Fibroblast of the conjunctiva (primary cell): ENCODE measurements around the gene APEH.

Experiments
- DNase-seq: peaks from one replicate; pipeline ENCODE4 v3.0.0-alpha.2; 2010; ENCODE audit warnings: low read depth

The APEH gene

DNA sequence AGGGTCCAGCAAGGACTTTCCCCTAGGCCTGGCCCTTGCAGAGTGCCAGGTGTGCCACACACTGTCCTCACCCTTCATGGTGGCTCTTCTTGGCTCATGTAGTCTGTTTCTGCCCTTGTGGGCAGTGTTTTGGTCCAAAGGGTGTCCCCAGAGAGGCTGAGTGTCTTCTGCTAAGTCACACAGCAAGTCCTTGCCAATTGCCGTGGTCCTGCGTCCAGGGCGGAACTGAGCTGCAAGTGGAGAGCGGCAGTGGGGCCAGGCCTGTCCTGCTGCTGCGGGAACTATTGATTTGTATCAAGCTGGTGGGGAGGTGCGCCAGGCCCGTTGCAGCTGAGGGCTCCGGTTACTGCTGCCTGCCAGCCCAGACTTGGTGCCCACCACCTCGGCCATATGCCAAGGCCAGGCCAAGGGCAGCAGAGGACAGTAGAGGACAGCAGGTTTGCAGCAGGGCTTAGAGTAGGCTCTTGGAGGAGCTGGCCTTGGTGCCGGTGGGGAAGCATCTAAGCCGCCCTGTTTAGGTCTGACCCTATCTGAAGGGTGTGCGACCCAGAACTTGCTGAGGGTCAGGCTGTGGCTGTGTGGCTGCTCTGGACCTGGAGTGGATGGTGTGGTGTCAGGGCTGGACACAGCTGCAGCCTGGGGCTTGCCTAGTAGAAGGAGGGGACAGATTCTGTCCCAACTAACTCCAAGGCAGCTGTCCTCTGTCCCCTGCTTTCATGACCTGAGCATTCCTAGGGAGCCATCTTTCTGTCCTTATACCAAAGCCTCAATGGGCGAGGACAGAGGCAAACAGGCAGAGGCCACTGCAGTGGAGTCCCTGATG, 40.8 kb downstream of the APEH start:
- DNase-seq, result no peak

DNA sequence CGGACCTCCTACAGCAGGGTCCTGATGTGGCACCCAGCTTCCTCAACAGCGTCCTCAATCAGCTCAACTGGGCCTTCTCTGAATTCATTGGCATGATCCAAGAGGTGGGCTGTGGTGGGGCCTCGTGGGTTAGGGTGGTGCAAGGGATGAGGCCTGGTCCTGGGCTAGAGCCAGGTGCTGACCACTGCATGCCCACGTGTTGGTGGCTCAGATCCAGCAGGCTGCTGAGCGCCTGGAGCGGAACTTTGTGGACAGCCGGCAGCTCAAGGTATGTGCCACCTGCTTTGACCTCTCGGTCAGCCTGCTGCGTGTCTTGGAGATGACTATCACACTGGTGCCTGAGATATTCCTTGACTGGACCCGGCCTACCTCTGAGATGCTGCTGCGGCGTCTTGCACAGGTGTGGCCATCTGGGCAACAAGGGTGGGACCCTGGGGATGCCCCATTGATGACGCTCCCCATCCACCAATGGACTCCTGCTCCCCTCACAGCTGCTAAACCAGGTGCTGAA, 41.5 kb downstream of the APEH start:
- DNase-seq, result no peak

DNA sequence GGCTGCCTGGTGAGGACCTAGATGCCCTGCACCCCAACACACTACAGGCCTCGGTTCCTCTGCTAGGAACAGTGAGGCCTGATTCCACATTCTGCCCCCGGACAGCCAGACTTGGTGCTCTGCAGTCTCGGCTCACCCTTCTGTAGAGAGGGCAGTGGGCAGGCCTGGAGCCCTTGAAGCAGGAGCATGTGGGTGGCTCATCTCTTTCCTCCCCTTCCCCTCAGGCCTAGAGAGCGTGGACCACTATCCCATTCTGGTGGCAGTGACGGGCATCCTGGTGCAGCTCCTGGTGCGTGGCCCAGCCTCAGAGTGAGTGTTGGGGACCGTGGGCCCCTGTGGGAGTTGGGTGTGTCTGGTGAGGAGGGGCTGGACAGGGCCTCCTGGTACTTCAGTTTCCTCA, 42.0 kb downstream of the APEH start:
- no peak for DNase-seq

DNA sequence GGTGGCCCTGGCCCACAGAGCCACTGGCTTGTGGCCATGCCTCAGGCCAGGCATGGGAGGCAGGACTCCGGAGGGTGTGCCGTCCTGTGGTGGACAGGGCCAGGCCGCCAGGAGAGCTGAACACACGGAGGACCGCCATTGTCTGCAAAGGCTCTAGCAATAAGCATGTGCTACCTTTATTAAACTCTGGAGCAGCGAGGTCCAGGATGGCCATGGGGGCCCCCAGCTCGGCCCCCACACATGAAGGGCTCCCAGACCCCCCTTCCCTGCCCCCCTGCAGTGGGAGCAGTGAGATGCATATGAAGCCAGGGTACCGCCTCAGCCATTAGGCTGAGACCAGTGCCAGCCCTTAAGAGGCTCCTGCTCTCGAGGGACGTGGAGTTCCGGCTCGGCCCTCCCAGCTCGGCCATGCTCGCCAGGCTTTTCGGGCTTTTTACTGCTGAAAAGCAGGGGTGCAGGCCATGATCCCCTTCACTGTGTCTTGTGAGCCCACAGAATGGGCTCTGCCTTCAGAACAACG, 42.6 kb downstream of the APEH start:
- no peak for DNase-seq

DNA sequence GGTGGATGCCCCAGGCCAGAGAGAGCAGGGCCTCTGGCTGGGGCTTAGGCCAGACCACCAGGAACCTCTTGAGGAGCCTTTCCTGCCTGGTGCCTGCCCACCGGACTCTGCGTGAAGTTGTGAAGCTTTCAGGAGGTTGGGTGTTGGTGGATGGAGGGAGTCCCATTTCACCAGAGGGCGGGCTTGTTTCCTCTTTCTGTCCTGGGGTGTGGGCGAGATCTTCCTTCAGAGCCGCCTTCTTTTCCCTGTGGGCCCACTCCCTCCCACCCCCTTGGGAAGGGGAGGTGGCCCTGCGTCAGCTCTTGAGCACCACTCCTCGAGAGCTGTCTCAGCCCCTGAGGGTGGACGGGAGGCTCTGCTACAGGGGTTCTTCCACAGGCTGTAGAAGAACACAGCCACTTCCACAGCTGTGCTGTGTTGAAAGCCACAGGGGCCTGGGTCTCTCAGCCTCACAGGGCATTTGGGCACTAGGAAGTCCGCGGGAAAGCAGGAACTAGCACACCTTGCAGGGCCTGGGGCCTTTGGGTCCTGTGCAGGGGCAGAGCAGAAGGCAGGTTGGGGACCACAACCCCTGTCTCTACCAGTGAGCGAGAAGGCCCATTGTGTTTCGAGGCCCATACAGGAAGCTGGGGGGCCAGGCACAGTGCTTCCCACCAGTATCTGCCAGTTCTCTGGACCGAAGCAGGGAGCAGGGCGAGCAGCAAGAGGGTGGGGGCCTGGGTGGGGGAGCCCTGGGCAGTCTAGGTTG, 43.2 kb downstream of the APEH start:
- DNase-seq, result no peak

DNA sequence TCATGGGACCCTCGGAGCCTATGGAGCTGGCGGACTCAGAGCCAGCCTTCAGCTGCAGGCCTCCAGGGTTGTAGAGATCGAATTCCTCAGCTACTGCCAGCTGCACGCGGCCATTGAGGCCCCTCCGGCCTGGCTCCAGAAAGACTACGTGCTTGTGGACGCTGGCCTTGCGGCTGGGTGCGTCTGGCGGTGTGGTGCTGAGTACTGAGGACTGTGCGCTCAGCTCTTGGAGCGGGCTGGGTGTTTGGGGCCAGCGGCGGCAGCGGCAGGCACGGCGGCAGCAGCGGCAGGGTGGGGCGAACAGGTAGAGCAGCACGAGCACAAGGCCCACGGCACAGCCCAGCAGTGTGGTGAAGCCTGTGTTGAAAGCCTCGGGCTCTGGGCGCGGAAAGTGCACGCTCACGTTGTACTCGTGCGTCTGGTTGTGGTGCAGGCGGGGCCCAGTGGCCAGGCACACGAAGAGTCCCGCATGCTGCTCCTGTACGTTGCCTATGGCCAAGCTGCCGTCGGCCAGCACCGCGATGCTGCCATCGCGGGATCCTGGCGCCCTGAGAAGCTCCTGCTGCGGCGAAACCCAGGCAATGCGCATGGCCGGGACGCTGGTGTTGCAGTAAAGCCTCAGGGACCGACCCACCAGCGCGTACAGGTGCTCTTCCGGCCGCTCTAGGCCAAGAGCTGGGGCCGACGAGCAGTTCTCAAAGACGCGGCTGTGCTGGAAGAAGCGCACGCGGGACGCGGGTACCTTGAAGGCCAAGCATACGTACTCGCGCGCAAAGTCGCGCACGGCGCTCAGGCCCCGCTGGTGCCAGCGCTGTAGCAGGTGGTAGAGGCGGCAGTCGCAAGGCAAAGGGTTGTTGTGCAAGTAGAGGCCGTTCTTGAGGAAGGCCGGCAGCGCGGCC, 44.1 kb downstream of the APEH start:
- DNase-seq, result no peak

DNA sequence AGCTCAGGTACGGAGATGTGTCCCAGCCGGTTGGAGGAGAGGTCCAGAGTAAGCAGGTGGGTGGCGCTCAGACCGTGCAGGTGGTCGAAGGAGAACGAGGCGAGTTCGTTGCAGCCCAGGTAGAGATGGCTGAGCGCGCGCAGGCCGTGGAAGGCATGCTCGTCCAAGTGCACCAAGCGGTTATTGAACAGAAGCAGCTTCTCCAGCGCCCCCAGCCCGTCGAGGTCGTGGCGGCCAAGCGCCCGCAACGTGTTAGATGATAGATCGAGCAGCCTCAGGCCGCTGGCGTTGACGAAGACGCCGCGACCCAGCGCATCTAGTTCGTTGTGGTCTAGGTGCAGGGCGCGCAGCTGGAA, 44.7 kb downstream of the APEH start:
- no peak for DNase-seq

DNA sequence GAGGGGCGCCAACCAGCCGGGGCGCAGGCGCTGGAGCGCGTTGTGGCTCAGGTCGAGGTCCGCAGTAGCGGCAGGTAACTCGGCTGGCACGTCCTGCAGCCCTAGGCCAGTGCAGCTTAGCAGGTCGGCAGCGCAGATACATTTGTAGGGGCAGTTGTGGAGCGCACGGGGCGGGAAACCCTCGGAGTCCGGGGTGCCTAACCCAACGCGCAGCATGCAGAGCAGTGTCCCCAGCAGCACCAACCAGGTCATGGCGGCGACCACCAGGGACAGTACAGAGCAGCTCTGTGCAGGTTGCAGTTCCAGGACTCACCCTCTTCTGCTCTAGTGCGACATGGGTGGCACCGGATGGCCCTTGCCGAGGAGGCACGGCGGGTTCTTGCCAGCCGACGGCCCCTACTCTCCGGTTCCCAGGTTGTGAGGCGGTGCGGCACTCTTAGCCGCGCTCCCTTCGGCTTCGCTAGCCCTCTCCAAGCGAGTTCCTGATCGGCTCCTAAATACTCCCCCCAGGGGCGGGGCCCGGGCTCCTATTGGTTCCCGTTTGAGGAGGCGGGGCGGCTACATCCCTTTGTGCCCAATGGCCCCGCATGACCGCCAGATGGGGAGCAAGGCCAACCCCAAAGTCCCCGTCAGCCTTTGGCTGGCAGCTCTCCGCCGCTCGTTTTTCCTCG, 45.2 kb downstream of the APEH start, which contains the start of gene AMIGO3:
TSS of gene AMIGO3 (minus strand) at position 471 of the 671 bp plus-strand sequence. CDS start at position 252, 219 bp downstream.
- DNase-seq, result peak; percentile 80

DNA sequence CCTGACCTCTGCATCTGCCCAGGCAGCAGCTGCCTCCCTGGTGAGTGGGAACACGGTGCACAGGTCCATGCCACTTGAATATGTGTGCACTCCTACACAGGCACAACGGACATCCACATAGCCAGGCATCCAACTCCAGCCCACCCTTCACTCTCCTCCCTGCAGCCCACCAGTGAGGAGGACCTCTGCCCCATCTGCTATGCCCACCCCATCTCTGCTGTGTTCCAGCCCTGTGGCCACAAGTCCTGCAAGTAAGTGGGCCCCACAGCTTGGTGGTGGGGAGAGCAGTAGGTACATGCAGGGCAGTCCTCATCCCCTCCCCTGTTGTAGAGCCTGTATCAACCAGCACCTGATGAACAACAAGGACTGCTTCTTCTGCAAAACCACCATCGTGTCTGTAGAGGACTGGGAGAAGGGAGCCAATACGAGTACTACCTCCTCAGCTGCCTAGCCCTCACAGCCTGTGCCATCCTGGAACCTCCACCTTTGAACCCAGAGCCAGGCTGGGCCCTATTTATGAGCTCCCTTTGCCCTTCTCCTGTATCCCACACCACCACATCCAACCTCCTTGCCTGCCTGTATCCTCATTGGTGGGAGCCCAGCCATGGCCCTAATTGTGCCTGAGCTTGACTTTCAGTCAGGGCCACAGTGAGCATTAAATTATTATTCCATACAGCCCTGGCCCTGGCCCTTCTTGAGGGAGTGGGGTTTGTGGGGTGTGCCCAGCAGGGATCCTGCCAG, 46.9 kb downstream of the APEH start:
- no peak for DNase-seq

DNA sequence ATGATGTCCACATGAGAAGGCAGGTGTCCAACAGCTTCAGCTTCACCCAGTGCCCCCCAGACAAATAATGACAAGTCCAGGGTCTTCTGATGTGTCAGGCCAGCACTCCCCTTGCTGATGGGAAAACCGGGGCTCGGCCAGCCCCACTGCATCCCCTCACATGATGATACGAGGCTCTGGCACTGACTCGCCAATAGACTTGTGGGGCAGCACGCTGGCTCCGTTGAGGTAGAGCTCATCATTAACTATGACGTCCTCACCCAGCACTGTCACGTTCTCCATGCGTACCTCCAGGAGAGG, 47.4 kb downstream of the APEH start:
- DNase-seq, result no peak

DNA sequence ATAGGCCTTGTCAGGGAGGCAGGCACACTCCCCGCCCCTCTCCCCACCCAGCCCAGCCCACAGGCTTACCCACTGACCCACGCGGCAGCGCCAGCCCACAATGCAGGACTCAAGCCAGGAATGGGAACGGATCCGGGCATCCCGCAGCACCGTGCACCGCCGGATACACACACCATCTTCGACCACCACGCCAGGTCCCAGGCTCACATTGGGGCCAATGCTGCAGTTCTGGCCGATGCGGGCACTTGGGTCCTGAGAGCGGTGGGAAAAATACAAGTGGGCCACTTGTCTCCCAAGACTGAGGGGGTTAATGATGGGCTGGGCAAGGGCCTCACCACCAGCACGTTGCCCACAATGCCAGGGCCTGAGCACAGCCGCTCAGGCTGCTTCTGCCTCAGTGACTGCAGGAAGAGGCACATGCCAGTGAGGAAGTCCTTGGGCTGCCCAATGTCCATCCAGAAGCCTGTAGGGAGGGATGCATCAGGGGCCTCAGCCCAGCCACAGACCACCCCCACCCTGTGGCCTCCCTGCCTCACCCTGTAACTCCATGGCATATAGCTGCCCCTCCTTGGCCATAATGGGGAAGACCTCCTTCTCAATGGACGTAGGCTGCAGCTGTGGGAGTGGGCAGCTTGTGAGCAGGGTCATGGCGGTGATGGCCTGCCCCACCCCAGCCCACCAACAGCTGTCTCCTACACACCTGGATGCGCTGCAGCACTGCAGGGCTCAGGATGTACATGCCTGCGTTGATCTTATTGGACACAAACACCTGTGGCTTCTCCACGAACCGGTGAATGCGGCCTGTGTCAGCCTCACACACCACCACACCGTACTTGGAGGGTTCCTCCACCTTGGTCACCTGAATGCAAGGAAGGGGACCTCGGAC, 48.0 kb downstream of the APEH start:
- no peak for DNase-seq

DNA sequence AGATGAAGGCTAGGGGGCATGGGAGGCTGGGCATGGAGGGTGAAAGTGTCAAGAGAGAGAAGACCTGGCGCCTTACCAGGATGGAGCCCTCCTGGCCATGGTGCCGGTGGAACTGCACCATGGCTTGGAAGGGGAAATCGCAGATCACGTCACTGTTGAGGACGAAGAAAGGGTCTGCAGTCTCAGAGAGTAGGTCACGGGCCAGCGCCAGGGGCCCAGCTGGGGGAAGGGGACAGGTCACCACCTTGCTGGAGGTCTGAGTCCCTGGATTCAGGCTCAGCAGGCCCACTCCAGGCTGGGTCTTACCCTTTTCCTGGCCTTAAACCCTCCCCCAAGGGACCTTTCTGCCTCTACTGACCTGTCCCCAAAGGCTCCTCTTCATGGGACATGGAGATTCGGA, 48.7 kb downstream of the APEH start:
- no peak for DNase-seq

DNA sequence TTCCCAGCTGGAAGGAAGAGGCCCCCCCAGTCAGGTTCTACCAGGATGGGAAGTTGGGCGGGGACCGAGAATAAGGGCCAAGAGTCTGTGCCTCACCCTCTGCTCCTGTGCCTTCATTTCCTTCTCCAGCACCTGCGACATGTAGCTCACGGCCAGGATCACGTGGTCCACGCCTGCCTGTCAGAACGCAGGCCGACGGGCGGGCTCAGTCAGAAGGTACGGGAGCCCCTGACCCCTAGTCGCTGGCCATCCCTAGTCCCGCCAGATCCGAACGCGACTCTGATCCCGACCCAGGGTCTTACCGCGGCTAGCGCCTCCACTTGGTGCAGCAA, 49.1 kb downstream of the APEH start:
- DNase-seq, result no peak

DNA sequence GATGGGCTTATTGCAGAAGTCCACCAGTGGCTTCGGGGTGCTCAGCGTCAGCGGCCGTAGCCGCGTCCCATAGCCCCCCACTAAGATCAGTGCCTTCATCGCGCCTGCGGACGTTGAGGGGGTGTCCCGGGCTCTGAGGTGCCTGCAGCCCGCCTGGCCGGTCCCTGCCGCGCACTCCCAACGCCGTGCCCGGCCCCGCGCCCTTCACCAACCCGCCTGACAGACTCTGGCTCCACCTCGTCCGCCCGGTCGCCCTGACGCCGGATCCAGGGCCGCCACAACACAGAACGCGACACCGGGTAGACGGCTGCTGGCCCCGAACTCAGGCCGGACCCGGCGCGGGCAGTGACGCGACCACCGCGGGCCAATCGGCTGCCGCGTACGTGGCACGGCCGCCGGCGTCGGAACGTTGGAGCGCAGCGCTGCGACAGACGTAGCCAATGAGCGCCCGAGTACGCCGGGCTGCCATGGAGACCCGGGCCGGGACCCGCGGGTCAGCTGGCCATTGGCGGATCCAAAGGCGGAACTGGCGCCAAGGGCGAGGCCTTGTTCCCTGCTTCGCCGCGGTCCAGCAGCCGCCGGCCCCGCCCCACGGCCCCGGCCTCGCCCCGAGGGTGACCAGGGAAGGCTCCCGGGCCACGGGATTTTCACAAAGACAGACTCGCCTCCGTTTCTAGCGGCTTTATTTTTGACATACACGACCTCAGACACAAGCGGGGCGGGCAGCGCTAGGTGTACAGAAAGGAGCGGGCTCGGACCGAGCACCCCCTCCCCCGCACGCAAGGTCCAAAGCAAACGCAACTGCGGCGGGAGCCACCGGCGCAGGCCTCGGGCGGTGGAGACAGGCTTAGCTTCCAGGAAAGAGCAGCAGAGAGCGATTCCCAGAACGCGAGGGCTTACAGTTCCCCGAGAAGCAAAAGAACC, 49.7 kb downstream of the APEH start, which contains the start of gene GMPPB:
TSS of gene GMPPB (minus strand) at position 324 of the 924 bp plus-strand sequence. CDS start at position 99, 225 bp downstream.
- peak; percentile 94 for DNase-seq

DNA sequence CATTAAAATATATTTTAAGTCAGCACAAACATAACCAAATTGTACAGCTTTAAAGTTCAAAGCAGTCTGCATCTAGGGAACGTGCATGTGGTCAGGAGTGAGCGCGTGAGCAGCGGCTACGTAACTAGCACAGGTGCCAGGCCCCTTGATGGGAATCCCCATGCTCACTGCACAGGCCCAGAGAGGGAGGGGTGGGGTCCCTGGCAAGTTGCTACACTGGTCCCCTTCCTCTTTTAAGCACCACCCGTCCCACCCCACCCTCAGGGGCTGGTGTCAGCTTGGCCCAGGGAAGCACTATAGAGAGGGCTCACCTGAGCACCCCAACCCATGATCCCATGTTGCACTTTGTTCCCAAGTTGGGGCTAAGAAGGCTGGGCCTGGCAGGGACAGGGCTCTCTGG, 50.4 kb downstream of the APEH start:
- DNase-seq, result no peak

DNA sequence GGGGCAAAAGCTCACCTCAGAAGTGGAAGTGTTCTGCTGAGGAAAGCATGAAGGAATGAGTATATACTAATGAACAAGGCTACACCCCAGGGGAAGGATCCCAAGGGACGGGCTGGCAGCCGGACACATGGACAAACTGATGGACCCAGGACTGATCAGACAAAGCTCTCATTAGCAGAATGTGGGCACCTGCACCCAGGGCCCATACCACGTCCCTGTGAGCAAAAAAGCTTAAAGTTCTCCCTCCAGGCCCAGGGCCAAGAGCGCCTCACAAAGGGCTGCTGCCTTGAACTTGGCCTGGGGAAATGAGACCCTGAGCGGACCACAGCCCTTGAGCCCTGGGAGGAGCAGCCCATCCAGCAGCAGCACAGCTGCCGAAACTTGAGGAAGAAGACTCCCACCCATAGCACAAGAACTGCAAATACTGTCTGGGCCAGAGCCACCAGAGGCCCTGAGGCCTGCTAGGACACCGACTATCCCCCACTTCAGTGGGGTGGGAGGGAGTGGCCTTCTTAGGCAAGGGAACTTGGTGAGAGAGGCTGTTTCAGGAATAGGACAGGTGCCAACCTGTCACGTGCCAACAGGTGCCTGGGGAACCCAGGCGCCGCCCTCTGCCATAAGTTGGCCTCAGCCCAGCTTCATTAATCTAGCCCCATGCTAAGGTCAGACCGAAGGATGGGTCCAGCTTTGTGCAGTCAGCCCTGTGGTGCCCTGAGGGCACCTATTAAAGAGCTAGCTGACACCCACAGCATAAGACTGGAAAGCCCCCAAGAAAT, 51.9 kb downstream of the APEH start:
- DNase-seq, result no peak

DNA sequence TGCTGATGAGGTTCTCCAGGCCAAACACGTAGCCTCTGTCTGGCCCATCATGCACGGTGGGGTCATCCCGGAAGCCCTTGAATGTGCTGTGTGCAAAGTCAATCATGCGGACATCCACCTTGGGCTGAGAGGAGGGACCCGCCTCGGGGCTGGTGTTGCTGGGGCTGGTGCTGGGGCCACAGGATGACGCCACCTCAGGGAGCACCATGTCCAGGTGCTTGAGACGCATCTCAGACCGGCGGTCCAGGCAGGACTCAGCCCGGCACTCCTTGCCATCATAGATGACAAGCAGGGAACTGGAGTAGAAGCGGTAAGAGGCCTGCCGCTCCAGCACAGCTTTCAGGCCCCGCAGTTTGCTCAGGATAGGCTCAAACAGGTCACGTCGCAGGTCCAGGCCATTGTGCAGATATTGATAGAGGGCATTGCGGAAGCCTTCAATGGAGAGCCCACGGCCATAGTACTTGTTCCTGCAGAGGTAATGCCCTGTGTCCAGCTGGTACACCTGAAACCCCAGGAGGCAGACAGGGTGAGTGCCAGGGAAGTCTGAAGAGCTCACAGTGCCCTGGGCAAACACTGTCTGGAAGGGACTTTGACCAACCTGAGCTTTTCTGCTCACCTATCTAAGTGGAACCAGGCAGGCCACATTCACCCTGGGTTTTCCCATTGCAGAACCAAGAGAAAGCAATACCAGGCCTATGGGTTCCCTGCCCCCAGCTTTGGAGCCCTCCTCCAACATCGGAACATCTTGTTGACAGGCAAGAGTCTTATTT, 53.2 kb downstream of the APEH start:
- DNase-seq, result no peak
